Measurements from ENCODE around the gene SRCAP.

DNA sequence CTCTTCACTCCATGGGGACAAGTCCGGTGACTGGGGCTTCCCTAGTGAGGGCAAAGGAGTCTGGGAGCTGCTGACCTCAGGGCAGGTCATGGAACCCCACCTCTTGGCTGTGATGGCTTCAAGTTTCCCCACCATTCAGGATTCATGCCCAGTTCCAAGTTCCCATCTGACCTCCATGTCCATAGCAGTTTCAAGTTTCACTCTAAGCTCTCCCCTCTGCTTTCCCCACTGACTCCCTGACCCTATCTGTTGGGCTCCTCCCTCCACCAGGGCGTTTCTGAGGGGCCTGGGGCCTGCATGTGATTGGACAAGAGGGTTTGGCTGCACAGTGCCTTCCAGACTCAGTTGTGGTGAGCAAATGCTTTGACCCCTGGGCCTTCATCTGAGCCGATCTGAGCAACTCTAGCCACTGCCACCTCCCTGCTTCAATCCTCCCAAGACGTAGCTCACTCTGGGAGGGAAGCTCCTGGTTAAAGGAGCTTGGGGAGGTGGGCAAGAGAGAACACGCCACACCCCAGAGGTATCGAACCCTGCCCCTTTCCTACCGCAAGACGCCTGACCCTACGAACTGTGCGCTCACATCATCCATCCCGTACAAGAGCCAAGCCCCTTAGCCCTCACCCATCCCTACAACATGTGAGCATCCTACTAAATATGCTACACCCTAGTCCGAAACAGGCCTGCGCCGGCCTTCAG is 79.7 kb downstream of the SRCAP start:
- TF ChIP-seq, protein P1, sequence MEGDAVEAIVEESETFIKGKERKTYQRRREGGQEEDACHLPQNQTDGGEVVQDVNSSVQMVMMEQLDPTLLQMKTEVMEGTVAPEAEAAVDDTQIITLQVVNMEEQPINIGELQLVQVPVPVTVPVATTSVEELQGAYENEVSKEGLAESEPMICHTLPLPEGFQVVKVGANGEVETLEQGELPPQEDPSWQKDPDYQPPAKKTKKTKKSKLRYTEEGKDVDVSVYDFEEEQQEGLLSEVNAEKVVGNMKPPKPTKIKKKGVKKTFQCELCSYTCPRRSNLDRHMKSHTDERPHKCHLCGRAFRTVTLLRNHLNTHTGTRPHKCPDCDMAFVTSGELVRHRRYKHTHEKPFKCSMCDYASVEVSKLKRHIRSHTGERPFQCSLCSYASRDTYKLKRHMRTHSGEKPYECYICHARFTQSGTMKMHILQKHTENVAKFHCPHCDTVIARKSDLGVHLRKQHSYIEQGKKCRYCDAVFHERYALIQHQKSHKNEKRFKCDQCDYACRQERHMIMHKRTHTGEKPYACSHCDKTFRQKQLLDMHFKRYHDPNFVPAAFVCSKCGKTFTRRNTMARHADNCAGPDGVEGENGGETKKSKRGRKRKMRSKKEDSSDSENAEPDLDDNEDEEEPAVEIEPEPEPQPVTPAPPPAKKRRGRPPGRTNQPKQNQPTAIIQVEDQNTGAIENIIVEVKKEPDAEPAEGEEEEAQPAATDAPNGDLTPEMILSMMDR (conservative IDR thresholded peaks at IDR 0.05; ENCODE audit: low read length), result no peak
- no peak for TF ChIP-seq EZH2phosphoT487 (IDR thresholded peaks at IDR 0.05; ENCODE audit: borderline replicate concordance)

Measured in Loucy (cell line).